ENCODE data around the gene ATG4C. TPM values are rescaled to one million over a fixed set of nuclear protein-coding genes. Genes with fewer than 3 reads are reported as not detected.
"Not testable (repeated sequence)": the region's sequence is repeated elsewhere in the genome, so short reads cannot be mapped to it uniquely, and the experiment has no call there.

ATG4C gene
- polyA plus RNA-seq, 1 donor (not counting 4 experiments of a cell fraction or from before 2014, with no cell fraction given): 9.1 TPM

GRCh38 chr1:62826901-62827300 lies 43.0 kb downstream of the ATG4C start:
- no peak for DNase-seq (ENCODE audit: low read depth, low spot score)
- dilution Hi-C loops (cut with MboI; ENCODE audit: extremely low pct_ligation_motif_present, low sequenced_read_pairs): no loop called here
- Histone ChIP-seq H3K79me2 (ENCODE audit: control insufficient read depth, insufficient read depth, low read length) (no peaks in the 10 kb centered on the region), H3K9ac (ENCODE audit: control insufficient read depth, extremely low read depth, insufficient read depth, low read length) (no peak overlapping the region), H3K4me1 (ENCODE audit: control insufficient read depth, extremely low read depth, insufficient read depth, low read length) (no peaks in the 10 kb centered on the region), H3K9me1 (ENCODE audit: control insufficient read depth, extremely low read depth, insufficient read depth, low read length) (no peaks in the 10 kb centered on the region), H4K20me1 (ENCODE audit: control insufficient read depth, extremely low read depth, insufficient read depth, low read length) (no peaks in the 10 kb centered on the region), H3K27me3 (ENCODE audit: control insufficient read depth, extremely low read depth, insufficient read depth, low read length) (no peaks in the 10 kb centered on the region), H2AFZ (ENCODE audit: control insufficient read depth, low read length) (no peak overlapping the region), H3K36me3 (ENCODE audit: control insufficient read depth in 2 of 2, extremely low read depth in 1 of 2, insufficient read depth in 2 of 2, low read length in 2 of 2) (no peaks in the 10 kb centered on the region), H3K4me2 (ENCODE audit: control insufficient read depth, extremely low read depth, insufficient read depth, low read depth, low read length) (no peak overlapping the region), H3K9me3 (ENCODE audit: control insufficient read depth, low read depth, low read length) (no peaks in the 10 kb centered on the region), H3K27ac (ENCODE audit: control insufficient read depth, insufficient read depth, low read length) (no peak overlapping the region), H3K4me3 (ENCODE audit: control insufficient read depth in 2 of 3, extremely low read depth in 1 of 3, insufficient read depth in 2 of 3, low read depth in 1 of 3, low read length in 3 of 3) (no peak overlapping the region)
- FAIRE-seq: no peak
- TF ChIP-seq CTCF (optimal IDR thresholded peaks at IDR 0.05 in 1 of 3, IDR thresholded peaks at IDR 0.05 in 1 of 3, conservative IDR thresholded peaks at IDR 0.05 in 1 of 3; ENCODE audit: extremely low read depth in 1 of 3, insufficient read depth in 2 of 3, low read length in 3 of 3) (no peak), EZH2 (IDR thresholded peaks at IDR 0.05; ENCODE audit: low read length) (no peak)

- H3K36me3 ChIP-seq (ENCODE audit: control insufficient read depth in 2 of 2, extremely low read depth in 1 of 2, insufficient read depth in 2 of 2, low read length in 2 of 2); H3K4me1 ChIP-seq (ENCODE audit: control insufficient read depth, extremely low read depth, insufficient read depth, low read length); H3K4me2 ChIP-seq (ENCODE audit: control insufficient read depth, extremely low read depth, insufficient read depth, low read depth, low read length); H3K79me2 ChIP-seq (ENCODE audit: control insufficient read depth, insufficient read depth, low read length); H3K9me1 ChIP-seq (ENCODE audit: control insufficient read depth, extremely low read depth, insufficient read depth, low read length); H3K27me3 ChIP-seq (ENCODE audit: control insufficient read depth, extremely low read depth, insufficient read depth, low read length); H3K9ac ChIP-seq (ENCODE audit: control insufficient read depth, extremely low read depth, insufficient read depth, low read length); H4K20me1 ChIP-seq (ENCODE audit: control insufficient read depth, extremely low read depth, insufficient read depth, low read length); DNase-seq (ENCODE audit: low read depth, low spot score); H3K27ac ChIP-seq (ENCODE audit: control insufficient read depth, insufficient read depth, low read length); H2AFZ ChIP-seq (ENCODE audit: control insufficient read depth, low read length); H3K9me3 ChIP-seq (ENCODE audit: control insufficient read depth, low read depth, low read length); H3K4me3 ChIP-seq (ENCODE audit: control insufficient read depth in 2 of 3, extremely low read depth in 1 of 3, insufficient read depth in 2 of 3, low read depth in 1 of 3, low read length in 3 of 3); dilution Hi-C loops (cut with MboI; ENCODE audit: extremely low pct_ligation_motif_present, low sequenced_read_pairs); FAIRE-seq: not testable (repeated sequence)
Observed at GRCh38 chr1:62827786-62828185, 43.9 kb downstream of the ATG4C start.

- Histone ChIP-seq H3K4me3 (ENCODE audit: control insufficient read depth in 2 of 3, extremely low read depth in 1 of 3, insufficient read depth in 2 of 3, low read depth in 1 of 3, low read length in 3 of 3) (no peak overlapping the region), H3K9ac (ENCODE audit: control insufficient read depth, extremely low read depth, insufficient read depth, low read length) (no peak overlapping the region), H3K9me1 (ENCODE audit: control insufficient read depth, extremely low read depth, insufficient read depth, low read length) (no peaks in the 10 kb centered on the region), H3K4me1 (ENCODE audit: control insufficient read depth, extremely low read depth, insufficient read depth, low read length) (no peaks in the 10 kb centered on the region), H2AFZ (ENCODE audit: control insufficient read depth, low read length) (no peak overlapping the region), H3K36me3 (ENCODE audit: control insufficient read depth in 2 of 2, extremely low read depth in 1 of 2, insufficient read depth in 2 of 2, low read length in 2 of 2) (no peaks in the 10 kb centered on the region), H3K4me2 (ENCODE audit: control insufficient read depth, extremely low read depth, insufficient read depth, low read depth, low read length) (no peak overlapping the region), H3K79me2 (ENCODE audit: control insufficient read depth, insufficient read depth, low read length) (no peaks in the 10 kb centered on the region), H3K27ac (ENCODE audit: control insufficient read depth, insufficient read depth, low read length) (no peak overlapping the region), H3K9me3 (ENCODE audit: control insufficient read depth, low read depth, low read length) (no peaks in the 10 kb centered on the region), H4K20me1 (ENCODE audit: control insufficient read depth, extremely low read depth, insufficient read depth, low read length) (no peaks in the 10 kb centered on the region), H3K27me3 (ENCODE audit: control insufficient read depth, extremely low read depth, insufficient read depth, low read length) (no peaks in the 10 kb centered on the region)
- TF ChIP-seq CTCF (optimal IDR thresholded peaks at IDR 0.05 in 1 of 3, IDR thresholded peaks at IDR 0.05 in 1 of 3, conservative IDR thresholded peaks at IDR 0.05 in 1 of 3; ENCODE audit: extremely low read depth in 1 of 3, insufficient read depth in 2 of 3, low read length in 3 of 3): no peak
- no peak for TF ChIP-seq EZH2 (IDR thresholded peaks at IDR 0.05; ENCODE audit: low read length)
- dilution Hi-C loops (cut with MboI; ENCODE audit: extremely low pct_ligation_motif_present, low sequenced_read_pairs): no loop called here
- DNase-seq (ENCODE audit: low read depth, low spot score) (no peak), FAIRE-seq (no peak)
Observed at GRCh38 chr1:62832276-62832675, 48.3 kb downstream of the ATG4C start.

Measured in keratinocyte (primary cell).